ENCODE results near the gene IGFN1.
"Not testable (repeated sequence)": the region's sequence is repeated elsewhere in the genome, so short reads cannot be mapped to it uniquely, and the experiment has no call there.

DNA sequence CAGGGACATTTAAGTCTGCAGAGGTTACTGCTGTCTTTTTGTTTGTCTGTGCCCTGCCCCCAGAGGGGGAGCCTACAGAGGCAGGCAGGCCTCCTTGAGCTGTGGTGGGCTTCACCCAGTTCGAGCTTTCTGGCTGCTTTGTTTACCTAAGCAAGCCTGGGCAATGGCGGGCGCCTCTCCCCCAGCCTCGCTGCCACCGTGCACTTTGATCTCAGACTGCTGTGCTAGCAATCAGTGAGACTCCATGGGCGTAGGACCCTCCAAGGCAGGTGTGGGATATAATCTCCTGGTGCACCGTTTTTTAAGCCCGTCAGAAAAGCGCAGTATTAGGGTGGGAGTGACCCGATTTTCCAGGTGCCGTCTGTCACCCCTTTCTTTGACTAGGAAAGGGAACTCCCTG, 49.0 kb downstream of the IGFN1 start:
- TF ChIP-seq, protein P1, sequence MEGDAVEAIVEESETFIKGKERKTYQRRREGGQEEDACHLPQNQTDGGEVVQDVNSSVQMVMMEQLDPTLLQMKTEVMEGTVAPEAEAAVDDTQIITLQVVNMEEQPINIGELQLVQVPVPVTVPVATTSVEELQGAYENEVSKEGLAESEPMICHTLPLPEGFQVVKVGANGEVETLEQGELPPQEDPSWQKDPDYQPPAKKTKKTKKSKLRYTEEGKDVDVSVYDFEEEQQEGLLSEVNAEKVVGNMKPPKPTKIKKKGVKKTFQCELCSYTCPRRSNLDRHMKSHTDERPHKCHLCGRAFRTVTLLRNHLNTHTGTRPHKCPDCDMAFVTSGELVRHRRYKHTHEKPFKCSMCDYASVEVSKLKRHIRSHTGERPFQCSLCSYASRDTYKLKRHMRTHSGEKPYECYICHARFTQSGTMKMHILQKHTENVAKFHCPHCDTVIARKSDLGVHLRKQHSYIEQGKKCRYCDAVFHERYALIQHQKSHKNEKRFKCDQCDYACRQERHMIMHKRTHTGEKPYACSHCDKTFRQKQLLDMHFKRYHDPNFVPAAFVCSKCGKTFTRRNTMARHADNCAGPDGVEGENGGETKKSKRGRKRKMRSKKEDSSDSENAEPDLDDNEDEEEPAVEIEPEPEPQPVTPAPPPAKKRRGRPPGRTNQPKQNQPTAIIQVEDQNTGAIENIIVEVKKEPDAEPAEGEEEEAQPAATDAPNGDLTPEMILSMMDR (IDR thresholded peaks at IDR 0.05; ENCODE audit: low read depth, low read length) = not testable (repeated sequence)
- TF ChIP-seq, protein P2, sequence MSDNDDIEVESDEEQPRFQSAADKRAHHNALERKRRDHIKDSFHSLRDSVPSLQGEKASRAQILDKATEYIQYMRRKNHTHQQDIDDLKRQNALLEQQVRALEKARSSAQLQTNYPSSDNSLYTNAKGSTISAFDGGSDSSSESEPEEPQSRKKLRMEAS (IDR thresholded peaks at IDR 0.05; ENCODE audit: low read depth, low read length) = not testable (repeated sequence)

All from NB4 (cell line).